ENCODE results near the gene CXCL5.

Gene CXCL5

GRCh38 chr4:73998040-73999011 is at the start of gene CXCL5:
Gene CXCL5 (minus strand): TSS chr4:73998677. CDS start chr4:73998581, 96 bp downstream.
- DNase-seq (ENCODE audit: low read depth, low spot score) = peak; percentile 54

GRCh38 chr4:74047152-74047551 is 48.7 kb upstream of the CXCL5 start:
- no peak for DNase-seq (ENCODE audit: low read depth, low spot score)

- DNase-seq (ENCODE audit: low read depth, low spot score) = no peak
These were observed 47.3 kb upstream of the CXCL5 start for GRCh38 chr4:74045772-74046171.

- no peak for DNase-seq (ENCODE audit: low read depth, low spot score)
These were observed 46.8 kb upstream of the CXCL5 start for GRCh38 chr4:74045247-74045646.

GRCh38 chr4:74044677-74045076 is 46.2 kb upstream of the CXCL5 start:
- no peak for DNase-seq (ENCODE audit: low read depth, low spot score)

GRCh38 chr4:74042681-74043080 is 44.2 kb upstream of the CXCL5 start:
- DNase-seq (ENCODE audit: low read depth, low spot score) = no peak

- DNase-seq (ENCODE audit: low read depth, low spot score) = no peak
These were observed 42.9 kb upstream of the CXCL5 start for GRCh38 chr4:74041418-74041817.

GRCh38 chr4:74039315-74039763 is 40.9 kb upstream of the CXCL5 start:
- no peak for DNase-seq (ENCODE audit: low read depth, low spot score)

GRCh38 chr4:74038425-74039314 is 40.2 kb upstream of the CXCL5 start, which contains the start of gene CXCL3:
Gene CXCL3 (minus strand): TSS chr4:74038689. CDS start chr4:74038611, 78 bp downstream.
- DNase-seq (ENCODE audit: low read depth, low spot score) = no peak

- DNase-seq (ENCODE audit: low read depth, low spot score) = no peak
These were observed 39.6 kb upstream of the CXCL5 start for GRCh38 chr4:74038086-74038424.

GRCh38 chr4:74037076-74037955 is 38.8 kb upstream of the CXCL5 start:
- no peak for DNase-seq (ENCODE audit: low read depth, low spot score)

- DNase-seq (ENCODE audit: low read depth, low spot score) = no peak
These were observed 35.3 kb upstream of the CXCL5 start for GRCh38 chr4:74033739-74034138.

- no peak for DNase-seq (ENCODE audit: low read depth, low spot score)
These were observed 33.6 kb upstream of the CXCL5 start for GRCh38 chr4:74032064-74032463.

- no peak for DNase-seq (ENCODE audit: low read depth, low spot score)
These were observed 33.1 kb upstream of the CXCL5 start for GRCh38 chr4:74031576-74031975.

GRCh38 chr4:74030285-74030684 is 31.8 kb upstream of the CXCL5 start:
- no peak for DNase-seq (ENCODE audit: low read depth, low spot score)

- no peak for DNase-seq (ENCODE audit: low read depth, low spot score)
These were observed 30.0 kb upstream of the CXCL5 start for GRCh38 chr4:74028504-74028903.

- no peak for DNase-seq (ENCODE audit: low read depth, low spot score)
These were observed 25.2 kb upstream of the CXCL5 start for GRCh38 chr4:74023709-74024108.

- DNase-seq (ENCODE audit: low read depth, low spot score) = no peak
These were observed 23.1 kb upstream of the CXCL5 start for GRCh38 chr4:74021601-74022000.

- no peak for DNase-seq (ENCODE audit: low read depth, low spot score)
These were observed 20.3 kb upstream of the CXCL5 start for GRCh38 chr4:74018771-74019170.

- DNase-seq (ENCODE audit: low read depth, low spot score) = no peak
These were observed 19.6 kb upstream of the CXCL5 start for GRCh38 chr4:74018116-74018515.

GRCh38 chr4:74016068-74016467 is 17.6 kb upstream of the CXCL5 start:
- DNase-seq (ENCODE audit: low read depth, low spot score) = no peak
